Hematopoietic multipotent progenitor cell treated with erythropoietin and hydrocortisone succinate and interleukin-3 and kit ligand, for 4 days (in vitro differentiated cells): ENCODE results near the gene ZNF407.
A peak's percentile ranks its signal among the peaks of the same experiment; 100 is the strongest.

Experiments
- DNase-seq: peaks from one replicate; pipeline ENCODE4 v3.0.0-alpha.2; 2015

The ZNF407 gene

DNA sequence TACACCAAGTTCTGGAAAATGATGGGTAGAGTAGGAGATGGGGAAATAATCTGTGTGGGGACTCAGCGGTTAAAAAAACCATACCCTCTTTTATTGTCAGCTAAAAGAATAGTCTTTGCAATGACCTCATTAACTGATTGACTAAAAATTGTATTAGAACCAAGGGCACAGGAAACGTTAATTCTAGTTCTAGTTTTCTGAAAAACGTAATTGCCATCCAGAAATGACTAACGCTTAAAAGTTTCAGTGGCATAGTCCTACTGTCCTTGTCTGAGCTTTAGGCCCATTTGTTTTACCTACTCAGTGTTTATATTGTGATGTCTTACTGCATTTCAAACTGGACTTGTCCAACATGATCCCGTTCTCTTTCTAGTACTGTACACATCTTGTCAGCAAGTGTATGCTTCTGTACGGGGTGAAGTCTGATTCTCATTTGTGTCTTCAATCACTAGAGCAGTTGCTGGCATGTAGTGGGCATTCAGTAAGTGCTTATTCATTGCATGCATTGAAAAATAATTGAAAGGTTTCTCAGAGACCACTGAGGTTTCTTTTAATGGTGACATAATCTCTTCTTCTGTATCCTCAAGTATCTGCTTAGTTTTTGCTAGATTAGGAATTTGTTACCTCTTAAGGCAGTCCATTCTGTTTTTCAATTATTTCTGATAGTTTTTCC is 81.5 kb downstream of the ZNF407 start:
- no peak for DNase-seq

DNA sequence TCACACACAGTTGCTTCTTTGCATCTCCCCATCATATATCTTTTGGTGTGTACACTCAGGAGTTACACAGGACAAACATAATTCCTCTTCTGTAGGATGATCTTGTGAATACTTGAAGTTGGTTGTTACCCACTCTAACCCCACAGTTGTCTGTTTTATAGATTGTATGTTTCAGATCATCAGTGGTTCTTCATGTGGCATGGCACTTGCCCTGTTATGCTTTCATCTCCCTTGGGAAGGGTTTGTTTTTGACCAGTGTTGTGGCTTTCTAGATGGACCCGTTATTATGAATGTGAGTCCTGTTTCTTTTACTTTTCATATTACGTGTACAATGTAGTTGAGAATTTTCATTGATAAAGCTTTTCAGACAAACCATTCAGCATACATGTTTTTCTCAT is 82.0 kb downstream of the ZNF407 start:
- no peak for DNase-seq

DNA sequence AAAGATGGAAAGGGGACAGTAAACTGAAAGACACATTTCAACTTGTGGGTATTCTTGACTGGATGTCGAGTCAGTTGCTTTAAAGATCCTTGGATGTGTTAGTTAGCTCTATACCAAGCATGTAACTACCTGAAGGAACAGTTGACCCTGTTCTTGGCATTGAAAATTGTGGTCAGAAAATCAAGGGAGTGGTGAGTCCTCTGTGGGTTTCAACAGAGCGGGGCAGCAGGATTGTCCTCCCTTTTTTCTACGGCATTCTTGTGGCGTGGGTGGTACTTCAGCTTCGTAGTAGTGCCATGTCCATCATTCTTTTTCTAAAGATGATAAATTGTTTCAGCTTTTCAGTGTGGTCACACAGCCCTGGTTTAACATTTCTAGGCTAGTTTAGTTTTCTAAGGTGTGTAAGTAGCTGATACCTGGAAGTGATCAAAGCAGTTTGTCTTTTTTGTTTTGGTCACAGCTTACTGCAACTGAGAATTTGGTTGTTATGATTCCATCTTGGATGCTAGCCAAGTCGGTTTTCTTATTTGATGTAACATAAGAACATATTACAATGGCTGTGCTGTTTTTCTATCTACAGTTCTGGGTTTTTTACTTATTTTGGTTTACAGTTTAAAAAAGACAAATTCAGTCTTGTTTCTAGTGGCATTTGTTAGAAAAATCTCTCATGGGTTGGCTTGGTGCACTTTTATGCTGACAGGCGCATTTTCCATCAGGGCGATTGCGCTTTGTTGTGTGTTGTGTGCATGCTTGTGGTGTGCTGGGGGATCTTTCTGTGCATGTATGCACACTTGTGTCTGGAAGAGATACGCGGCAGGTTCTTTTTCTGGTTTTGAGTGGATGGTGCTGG is 84.7 kb downstream of the ZNF407 start:
- no peak for DNase-seq

DNA sequence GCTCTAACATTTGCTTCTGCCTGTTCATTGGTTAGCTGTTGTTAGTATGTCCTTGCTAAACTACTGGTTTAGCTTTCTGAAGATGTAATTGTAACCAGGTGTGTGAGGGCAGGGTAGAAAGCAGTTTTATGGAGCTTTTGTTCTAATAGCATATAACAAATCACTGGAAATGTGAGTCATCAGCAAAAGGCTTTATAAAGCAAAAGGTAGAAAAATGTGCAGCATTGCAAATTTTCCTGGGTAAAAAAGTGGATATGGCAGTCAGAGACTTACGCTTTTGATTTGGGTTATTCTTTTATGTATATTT is 85.3 kb downstream of the ZNF407 start:
- no peak for DNase-seq

DNA sequence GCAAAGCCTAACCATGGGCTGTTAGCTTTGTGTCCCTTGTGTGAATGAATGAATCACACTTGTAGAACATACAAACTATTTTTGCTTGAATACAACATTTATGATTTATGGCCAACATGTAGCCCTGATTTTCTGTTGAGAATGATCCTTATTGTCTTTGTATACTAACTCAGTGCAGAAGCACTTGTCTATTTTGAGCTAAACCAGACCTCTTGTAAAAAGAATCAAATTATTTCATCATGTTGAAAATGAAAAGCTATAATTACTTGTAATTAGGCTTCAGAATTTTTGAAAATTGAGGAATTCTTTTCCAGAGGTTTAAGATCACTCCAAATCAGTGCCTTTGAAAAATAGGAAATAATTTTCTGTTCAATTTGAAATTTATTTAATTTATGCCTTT is 85.9 kb downstream of the ZNF407 start:
- DNase-seq = no peak

DNA sequence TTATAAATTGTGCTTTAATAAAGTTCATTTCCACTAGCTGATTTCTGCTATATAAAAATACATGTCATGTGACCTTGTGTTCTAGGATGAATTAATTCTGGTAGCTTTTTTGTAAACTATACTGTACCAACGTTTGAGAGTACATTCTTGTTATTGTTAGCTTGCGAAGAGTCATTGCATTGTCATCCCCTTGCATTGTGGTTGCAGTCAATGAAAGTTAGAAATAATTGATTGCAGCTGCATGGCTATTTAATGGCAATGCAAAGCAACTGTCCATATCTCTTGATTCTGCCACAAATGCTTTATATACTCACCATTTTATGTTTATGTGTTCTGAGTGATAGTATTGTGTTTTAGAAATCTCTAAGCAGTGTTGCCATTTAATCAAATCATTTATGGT is 91.6 kb downstream of the ZNF407 start:
- no peak for DNase-seq

DNA sequence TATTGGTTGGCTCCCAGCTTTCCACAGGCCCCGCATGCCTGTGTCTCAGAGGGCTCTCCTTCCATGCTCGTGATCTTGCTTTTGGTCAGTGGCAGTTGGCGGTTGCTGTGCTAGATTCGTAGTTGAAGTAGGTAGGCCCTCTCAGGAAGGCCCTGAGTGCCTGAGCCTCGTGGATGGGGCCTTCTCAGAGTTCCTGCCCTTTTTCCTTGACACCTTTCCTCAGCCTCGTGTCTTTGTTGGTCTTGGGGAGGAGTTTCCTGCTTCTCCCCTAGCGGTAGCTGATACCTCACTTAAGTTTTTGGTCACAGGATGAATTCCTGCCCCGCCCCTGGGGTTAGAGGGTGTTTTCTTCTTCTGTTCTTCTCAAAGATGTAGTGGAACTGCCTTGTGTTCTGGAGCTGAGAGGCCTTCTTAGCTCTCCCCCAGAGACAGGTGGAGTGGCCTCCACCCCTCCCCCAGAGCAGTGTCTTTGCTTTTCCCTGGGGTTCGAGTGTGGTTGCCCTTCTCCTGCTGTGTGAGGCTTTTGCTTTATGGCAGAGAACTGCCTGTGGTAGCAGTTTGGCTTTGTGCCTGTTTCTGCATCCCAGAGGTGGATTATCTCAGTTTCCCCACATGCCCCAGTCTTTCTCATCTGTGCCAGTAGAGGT is 94.8 kb downstream of the ZNF407 start:
- peak; percentile 5 for DNase-seq

DNA sequence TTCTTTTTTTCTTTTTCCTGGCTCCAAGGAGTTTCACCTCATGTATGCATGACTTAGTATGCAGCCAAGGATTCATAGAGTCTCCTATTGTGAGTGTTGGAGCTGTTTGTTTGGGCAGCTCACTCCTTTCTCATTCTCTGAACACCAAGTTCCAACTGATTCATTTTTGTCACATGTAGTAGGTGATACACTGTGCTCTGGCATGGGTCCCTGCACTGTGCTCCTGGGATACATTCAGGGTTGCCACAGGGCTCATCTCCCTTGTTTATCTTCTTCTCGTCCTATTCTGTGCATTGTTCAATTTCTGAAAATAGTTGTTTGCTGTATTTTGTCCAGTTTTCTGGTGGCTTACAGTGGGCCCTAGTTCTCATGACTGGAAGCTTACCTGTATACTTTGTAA is 96.8 kb downstream of the ZNF407 start:
- no peak for DNase-seq

DNA sequence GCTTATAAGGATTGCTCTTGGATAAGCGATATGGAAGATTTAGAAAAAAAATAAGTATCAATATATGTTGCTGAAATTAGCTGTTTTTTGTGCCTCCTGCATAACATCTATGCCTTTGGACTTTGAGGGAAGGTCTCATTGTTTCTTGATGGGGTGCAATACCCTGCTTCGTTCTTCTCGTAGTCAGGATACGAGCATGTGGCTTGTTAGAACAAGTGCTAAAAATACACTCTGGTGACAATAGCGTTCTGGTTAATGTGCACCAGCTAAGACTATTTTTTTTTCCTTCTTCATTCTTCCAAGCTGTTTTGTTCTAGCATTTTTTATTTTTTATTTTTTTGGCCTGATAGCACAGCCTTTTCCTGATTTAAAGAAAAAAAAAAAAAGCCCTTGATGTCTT is 97.5 kb downstream of the ZNF407 start:
- no peak for DNase-seq

DNA sequence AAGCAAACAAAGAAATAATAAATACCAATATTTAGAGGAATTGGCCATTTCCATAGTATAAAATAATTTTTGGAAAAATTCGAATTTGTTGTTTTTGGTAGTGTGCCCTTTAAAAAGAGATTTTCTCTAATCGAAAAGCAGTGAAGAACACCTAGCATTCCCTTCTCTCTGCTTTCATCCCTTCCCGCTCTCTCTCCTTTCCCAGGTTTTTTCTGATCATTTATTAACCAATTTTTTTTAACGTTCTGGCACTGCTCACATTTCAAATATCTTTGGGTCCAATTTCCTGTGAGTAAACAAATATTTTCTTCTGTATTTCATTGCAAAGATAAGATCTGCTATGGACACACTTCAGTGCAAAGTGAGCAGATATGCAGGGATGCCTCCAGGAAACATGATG is 101.2 kb downstream of the ZNF407 start:
- no peak for DNase-seq

DNA sequence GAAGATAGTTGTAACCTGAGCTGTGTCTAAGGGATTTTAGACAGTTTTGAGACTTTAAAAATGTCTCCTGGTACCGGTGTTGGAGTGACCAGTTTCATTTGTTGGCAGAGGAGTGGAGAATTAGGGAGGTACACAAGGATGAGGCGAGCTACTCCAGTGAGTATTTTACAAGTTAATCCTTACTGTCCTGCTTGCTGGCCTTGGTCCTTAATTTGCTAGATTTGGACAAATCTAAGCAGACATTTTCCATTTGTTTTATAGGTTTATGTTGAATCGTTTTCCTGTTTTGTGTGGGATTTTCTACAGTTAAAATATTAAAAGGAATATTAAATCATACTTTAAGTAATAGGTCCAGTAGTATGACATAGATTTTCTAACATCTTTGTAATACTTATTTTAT is 101.8 kb downstream of the ZNF407 start:
- DNase-seq = no peak

DNA sequence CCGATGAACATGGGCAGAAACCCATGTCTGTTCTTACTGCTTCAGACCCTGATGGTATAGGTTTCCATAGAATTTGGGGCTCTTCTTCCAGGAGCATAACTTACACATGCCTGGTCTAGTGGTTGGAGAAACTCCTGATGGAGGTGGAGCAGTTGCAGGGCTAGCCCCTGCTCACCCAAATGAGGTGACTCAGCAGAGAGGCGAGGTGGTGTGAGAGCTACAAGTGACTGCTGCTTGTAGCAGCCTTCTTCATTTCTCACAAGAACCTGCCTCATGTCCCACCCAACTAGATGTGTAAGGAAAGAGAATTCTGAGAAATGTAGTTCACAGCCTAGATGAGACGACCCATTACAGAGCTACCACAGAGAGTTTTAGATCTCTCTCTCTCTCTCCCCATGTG is 105.3 kb downstream of the ZNF407 start:
- DNase-seq = no peak

DNA sequence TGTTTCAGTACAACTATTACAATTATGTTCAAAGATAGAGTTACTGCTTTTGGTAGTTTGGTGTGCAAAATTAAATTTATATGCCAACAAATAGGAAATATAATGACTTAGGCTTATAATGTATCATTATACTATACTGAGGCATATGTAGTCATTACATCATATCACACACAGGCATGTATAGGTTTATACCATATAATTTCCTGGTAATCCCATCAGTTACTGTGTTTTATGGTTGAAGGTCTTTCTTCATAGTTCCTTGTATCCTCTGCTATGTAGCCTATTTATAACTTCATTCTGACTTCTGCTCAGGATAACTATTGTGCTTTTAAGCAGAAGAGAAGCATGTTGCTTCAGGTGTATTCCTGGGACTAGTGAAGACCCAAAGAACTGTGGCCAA is 110.5 kb downstream of the ZNF407 start:
- DNase-seq = no peak

DNA sequence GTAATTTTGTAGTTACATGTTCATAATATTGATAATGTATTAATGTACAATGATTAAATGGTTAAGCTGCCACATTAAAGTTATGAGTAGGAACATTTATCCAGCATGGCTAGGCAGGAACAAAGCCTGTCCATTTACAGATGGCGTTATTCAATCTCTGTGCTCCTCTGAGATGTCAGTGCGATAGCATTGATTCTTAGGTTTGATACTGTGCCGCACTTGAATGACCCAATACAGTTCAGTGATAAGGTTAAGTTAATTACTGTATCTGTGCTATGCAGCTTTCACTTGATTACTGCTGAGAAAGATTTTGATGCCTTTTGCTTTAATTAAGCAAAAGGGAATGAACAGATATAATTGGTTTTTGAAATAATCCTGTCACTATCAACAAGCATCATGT is 111.8 kb downstream of the ZNF407 start:
- DNase-seq = no peak

DNA sequence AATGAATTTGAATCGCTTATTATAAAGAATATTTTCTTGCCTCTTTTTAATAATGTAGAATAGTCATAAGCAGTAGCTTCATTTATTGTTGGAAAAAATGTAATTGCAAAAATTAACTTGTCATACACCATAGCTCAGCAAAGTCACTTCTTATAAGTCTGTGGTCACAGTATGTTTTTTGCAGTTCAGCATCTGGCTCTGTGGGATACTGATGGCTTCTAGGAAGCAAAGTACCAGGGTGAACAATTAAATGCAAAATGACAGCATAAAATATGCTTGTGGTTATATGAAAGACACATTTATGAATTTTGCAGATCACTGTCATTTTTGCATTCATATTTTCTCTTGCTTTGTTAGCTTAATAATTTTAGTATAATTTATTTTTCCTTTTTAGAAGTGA is 116.5 kb downstream of the ZNF407 start:
- DNase-seq = no peak

DNA sequence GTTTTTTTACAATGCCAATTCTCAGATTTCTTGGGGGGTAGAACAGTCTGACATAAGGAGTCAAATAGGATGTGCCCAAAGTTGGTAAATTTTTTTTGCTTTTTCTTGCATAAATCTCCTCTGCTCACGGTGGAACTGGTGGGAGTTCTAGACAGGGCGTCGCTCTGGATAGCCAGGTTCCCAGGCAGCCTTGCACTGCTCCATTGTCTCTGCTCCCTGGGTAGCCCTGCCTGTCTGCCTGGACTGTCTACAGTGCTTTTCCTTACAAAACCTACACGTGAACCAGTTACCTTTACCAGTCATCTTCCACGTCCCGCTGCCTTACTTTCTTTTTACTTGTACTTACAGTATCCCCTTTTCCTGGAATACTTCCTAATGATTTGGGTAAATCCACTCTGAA is 117.1 kb downstream of the ZNF407 start:
- DNase-seq = no peak

DNA sequence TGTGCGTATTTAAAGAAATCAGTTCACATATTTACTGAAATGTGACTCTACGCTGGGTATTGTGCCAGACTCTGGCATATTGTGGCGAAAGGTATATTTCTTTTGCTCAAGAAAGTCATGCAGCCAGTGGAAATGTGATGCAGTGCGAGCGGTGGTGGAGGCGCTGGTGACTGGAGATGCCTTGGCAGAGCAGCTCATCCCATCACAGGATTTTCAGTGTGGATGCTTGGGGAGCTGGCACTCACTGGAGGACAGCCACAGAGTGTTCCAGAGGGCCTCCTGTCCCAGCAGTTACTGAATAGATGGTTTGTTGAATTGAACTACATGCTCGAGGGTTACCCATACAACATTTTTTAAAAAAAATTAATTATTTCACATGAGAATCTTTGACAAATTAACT is 117.6 kb downstream of the ZNF407 start:
- no peak for DNase-seq

DNA sequence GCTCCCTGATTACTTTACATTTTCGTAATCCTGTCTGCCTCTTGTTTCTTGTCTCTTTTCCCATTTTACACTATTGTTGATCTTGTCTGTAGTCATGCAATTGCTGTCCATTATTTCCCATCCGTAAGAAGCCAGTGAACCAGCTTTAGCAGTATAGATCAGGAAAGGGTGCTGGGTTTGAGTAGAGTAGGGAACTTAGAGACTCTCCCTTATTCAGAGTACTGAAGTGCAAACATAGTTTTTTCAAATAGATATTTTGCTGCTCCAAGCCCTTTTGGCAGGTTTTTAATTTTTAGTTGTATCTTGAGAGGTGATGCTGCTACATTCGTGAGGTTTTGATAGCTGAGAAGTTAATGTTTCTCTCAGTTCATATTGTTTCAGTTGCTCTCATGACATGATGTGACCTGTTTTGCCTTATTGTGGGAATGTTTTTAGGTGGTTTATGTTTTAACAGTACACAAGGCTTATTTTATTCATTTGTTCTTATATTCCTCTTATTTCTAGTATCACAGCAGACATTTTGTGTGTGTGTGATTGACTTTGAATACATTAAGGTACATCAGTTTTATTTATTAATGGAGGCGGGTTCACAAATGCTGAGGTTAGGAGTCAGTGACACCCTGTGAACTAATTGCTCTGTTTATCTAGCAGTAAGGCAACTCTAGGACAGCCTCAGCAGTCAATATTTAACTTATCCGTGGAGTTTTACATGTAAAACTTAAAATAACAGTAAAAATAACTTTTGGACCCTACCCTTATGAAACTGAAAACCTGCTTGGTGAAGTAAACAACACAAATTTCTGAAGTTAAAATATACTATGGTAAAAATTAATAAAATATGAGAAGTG is 118.4 kb downstream of the ZNF407 start:
- DNase-seq = no peak

DNA sequence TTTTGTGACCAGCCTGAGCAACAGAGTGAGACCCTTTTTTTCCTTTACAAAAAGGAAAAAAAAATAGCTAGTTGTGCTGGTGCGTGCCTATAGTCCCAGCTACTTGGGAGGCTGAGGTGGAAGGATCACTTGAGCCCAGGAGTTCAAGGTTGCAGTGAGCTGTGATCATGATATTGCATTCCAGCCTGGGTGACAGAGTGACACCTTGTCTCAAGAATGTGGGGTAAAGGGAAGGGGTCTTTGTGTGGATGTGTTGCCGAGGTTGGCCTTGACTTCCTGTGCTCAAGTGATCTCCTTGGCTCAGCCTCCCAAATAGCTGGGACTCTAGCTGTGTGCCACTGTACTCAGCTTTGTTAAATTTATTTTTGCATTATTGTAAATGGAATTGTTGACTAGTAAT is 120.6 kb downstream of the ZNF407 start:
- no peak for DNase-seq

DNA sequence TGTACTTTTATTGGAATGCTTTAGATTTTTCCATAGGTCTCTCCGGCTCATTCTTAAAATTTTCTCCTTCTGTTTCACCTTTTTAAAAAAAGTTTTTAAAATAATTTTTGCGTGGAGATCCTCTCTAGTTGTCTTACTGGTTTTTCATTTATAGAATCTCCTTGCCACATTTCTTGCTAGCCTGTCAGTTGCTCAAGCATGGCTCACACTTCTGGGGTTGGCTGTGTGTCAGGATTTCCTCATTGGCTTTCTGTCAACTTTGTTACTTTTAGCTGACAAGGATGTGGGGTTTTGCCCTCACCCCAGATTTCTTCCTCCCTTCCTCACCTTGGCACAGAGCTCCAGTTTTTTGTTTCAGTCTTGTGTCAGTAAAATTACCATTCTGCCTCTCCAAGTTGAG is 124.6 kb downstream of the ZNF407 start:
- peak; percentile 35 for DNase-seq

DNA sequence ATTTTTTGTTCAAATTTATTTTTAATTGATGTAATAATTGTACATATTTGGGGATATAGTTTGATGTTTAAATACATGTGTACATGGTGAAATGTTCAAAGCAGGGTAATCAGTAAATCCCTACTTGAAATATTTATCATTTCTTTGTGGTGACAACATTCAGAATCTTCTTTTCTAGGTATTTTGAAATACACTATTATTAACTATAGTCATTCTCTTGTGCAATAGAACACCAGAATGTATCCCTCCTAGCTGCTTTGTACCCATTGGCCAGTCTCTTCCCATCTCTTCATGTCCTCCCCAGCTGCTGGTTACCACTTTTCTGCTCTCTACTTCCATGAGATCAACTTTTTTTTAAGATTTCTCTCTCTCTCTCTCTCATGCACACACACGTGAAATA is 126.5 kb downstream of the ZNF407 start:
- no peak for DNase-seq

DNA sequence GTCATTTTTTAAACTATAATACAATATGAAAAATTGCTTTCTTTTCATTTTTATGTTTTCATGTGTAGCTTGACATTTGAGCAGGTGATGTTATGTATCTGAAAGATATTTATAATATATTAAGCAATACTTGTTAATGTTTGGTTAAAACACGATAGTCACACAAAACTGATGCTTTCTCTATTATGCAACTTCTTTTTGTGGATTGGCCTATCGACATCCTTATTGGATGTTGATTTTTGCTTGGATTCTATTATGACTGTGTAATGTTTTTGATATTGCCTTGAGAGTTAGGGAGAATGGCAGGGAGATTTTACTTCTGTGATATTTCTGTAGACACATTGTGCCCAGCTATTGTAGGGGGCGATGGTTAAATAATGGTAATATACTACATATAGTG is 128.0 kb downstream of the ZNF407 start:
- DNase-seq = no peak

DNA sequence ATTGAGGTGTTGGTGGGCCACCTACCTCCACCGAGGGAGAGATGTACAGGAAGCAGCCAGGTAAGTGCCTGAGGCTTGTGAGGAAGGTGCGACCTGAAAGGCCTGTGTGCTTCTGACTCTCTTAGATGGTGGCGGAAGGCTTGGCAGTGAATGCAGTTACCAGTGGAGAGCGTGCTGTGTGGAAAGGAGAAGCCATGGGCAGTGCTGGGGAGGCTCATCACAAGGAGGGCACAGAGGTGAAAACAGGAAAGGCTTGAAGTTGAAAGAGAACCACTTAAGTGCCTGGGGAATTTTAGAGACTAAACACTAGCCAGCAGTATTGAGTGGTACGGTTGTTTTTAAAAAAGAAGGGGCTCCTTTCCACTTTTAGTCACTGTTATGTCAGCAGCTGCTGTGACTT is 130.9 kb downstream of the ZNF407 start:
- DNase-seq = no peak

DNA sequence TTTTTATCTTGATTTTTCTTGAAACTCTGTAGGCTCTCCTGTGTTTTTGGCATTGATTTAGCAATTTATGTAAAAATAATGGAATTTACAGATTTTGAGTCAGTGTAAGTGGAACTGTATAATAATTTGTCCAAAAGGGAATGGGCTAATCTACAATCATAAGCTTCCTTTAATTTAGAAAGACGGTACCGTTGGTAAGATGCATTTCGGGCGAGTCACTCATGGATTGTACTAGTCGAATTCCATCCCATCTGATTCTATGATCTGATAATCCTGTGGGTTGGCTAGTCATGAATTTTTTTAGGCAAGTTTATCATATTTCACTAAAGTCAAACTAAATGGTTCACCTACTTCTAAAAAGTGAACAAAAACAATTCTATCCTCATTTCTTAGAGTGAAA is 133.4 kb downstream of the ZNF407 start:
- DNase-seq = no peak
